BLaER1 (cell line): ENCODE data around the gene TBC1D22B.

Source experiments
- H3K27ac ChIP-seq: shearing (Covaris generic); formaldehyde crosslinking; 2 replicates; pipeline ENCODE4 v1.8.1; 2022
- H3K27me3 ChIP-seq: shearing (Covaris generic); formaldehyde crosslinking; 2 replicates; pipeline ENCODE4 v1.8.1; 2022
- H3K36me3 ChIP-seq: shearing (Covaris generic); formaldehyde crosslinking; 2 replicates; pipeline ENCODE4 v1.8.1; 2022
- H3K4me1 ChIP-seq: shearing (Covaris generic); formaldehyde crosslinking; 2 replicates; pipeline ENCODE4 v1.8.1; 2022
- H3K4me2 ChIP-seq: shearing (Covaris generic); formaldehyde crosslinking; 2 replicates; pipeline ENCODE4 v1.8.1; 2022
- H3K4me3 ChIP-seq: shearing (Covaris generic); formaldehyde crosslinking; 2 replicates; pipeline ENCODE4 v1.8.1; 2022
- H3K9ac ChIP-seq: shearing (Covaris generic); formaldehyde crosslinking; 2 replicates; pipeline ENCODE4 v1.8.1; 2022
- H3K9me3 ChIP-seq: shearing (Covaris generic); formaldehyde crosslinking; 2 replicates; pipeline ENCODE4 v1.8.1; 2022
- H4K20me1 ChIP-seq: shearing (Covaris generic); formaldehyde crosslinking; 2 replicates; pipeline ENCODE4 v1.8.1; 2022
- Cebpa-rat ChIP-seq: shearing (Covaris generic); IDR thresholded peaks from 2 replicates; pipeline ENCODE4 v1.8.1; 2022

The TBC1D22B gene

GRCh38 chr6:37381579-37381978 lies 124.0 kb downstream of the TBC1D22B start:
- no peak overlapping the region for H3K27ac ChIP-seq
- no peaks in the 10 kb centered on the region for H4K20me1 ChIP-seq
- no peak overlapping the region for H3K9ac ChIP-seq
- H3K4me1 ChIP-seq: no peaks in the 10 kb centered on the region
- no peaks in the 10 kb centered on the region for H3K9me3 ChIP-seq
- no peaks in the 10 kb centered on the region for H3K27me3 ChIP-seq
- no peak overlapping the region for H3K4me2 ChIP-seq
- H3K36me3 ChIP-seq: peaks cover 97% of the 10 kb centered on the region
- TF ChIP-seq Cebpa-rat: no peak
- H3K4me3 ChIP-seq: no peak overlapping the region
